Measurements from ENCODE around the gene SLC12A7. TPM values are rescaled to one million over a fixed set of nuclear protein-coding genes. Genes with fewer than 3 reads are reported as not detected.

SLC12A7 gene
- total and polyA plus RNA-seq, 2 of the 13 experiments (the other 11 are each of a cell fraction or from before 2014, with no cell fraction given): 14.0 to 18.5 TPM

DNA sequence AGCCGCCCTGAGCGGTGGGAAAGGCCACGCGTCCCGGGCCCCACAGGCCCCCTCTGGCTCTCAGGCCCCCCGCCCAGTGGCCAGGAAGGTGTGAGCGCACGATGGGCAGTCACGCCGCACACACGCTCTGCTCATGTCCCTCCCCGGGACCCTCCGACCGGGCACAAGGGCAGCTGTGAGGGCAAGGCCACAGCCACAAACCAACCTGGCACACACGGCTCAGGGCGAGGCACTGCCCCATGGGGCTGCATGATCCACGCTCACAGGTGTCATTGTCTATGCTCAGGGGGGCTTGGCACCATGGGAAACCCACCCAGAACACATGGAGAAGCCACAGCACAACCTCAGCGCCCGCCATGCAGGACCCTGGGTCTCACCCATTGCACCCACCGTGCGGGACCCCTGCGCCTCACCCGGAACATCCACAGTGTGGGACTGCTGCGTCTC lies 51.3 kb downstream of the SLC12A7 start:
- no TSS peak for BruUV-seq (replicated peaks)
- H3K27ac ChIP-seq (ENCODE audit: extremely low read length, insufficient read depth, low read length): no peak overlapping the region
- no peaks in the 10 kb centered on the region for H3K79me2 ChIP-seq (ENCODE audit: insufficient read depth, low read length)
- no peaks in the 10 kb centered on the region for H4K20me1 ChIP-seq (ENCODE audit: insufficient read depth, low read length)
- 80% methylated on average over 4 of the region's 24 CpGs for WGBS (ENCODE audit: low lambda C conversion rate)
- in situ Hi-C loops (cut with HindIII; ENCODE audit: extremely low pct_ligation_motif_present, low pct_unique_long_range_greater_than_20kb) (no loop called here), intact Hi-C loops (cut with micrococcal nuclease; ENCODE audit: unreplicated experiment) (no loop called here)
- POLR2A ChIA-PET: no interaction called here
- no peak overlapping the region for H3K4me3 ChIP-seq (replicated peaks in 1 of 3; ENCODE audit: insufficient read depth in 1 of 3, low read depth in 2 of 3, low read length in 3 of 3)
- H3K9ac ChIP-seq (ENCODE audit: insufficient read depth, low read depth, low read length): no peak overlapping the region
- FAIRE-seq (no peak), ATAC-seq (no peak), DNase-seq (ENCODE audit: low spot score) (no peak)
- H3K27me3 ChIP-seq (ENCODE audit: control insufficient read depth in 1 of 2, insufficient read depth in 2 of 2, low read length in 2 of 2): no peaks in the 10 kb centered on the region
- H3K4me1 ChIP-seq (ENCODE audit: insufficient read depth, low read length): no peaks in the 10 kb centered on the region
- H2AFZ ChIP-seq (ENCODE audit: low read length): no peak overlapping the region
- H3K36me3 ChIP-seq (replicated peaks in 1 of 2; ENCODE audit: control insufficient read depth in 1 of 2, insufficient read depth in 2 of 2, low read length in 2 of 2): peaks cover 32 to 67% of the 10 kb centered on the region in 2 experiments; a peak in 4 of 5 replicates
- H3K9me3 ChIP-seq (ENCODE audit: low read length): no peaks in the 10 kb centered on the region
- H3K4me2 ChIP-seq (ENCODE audit: low read depth, low read length): no peak overlapping the region
- TF ChIP-seq SYNCRIP (IDR thresholded peaks at IDR 0.05; ENCODE audit: insufficient read depth, low read depth, low read length) (no peak), ZNF496 (CRISPR knock-in tag; IDR thresholded peaks at IDR 0.05; ENCODE audit: insufficient replicate concordance) (no peak), ZMYM2 (CRISPR knock-in tag; IDR thresholded peaks at IDR 0.05) (no peak), ZNF362 (CRISPR knock-in tag; IDR thresholded peaks at IDR 0.05; ENCODE audit: borderline replicate concordance) (no peak), E2F1 (CRISPR knock-in tag; IDR thresholded peaks at IDR 0.05) (no peak), RXRA (CRISPR knock-in tag; IDR thresholded peaks at IDR 0.05) (no peak), HNF4A (CRISPR knock-in tag; IDR thresholded peaks at IDR 0.05) (no peak), ETV6 (CRISPR knock-in tag; conservative IDR thresholded peaks at IDR 0.05) (no peak)
- CTCF ChIA-PET (ENCODE audit: low intra/inter-chr PET ratio, low total read pairs): no interaction called here
